NCI-H2029 (cell line): ENCODE results near the gene NFAM1.
A peak's percentile ranks its signal among the peaks of the same experiment; 100 is the strongest.

ENCODE experiments used
- DNase-seq: peaks from one replicate; lab custom pipeline; 2025; lab: John Stamatoyannopoulos, UW

NFAM1 gene

GRCh38 chr22:42432020-42432596 is at the start of gene NFAM1:
NFAM1 (minus strand) TSS chr22:42432403; CDS start chr22:42432357, 46 bp downstream.
- DNase-seq = no peak

- no peak for DNase-seq
Measured at GRCh38 chr22:42475122-42475521, 42.9 kb upstream of the NFAM1 start.

- peak; percentile 60 for DNase-seq
Measured at GRCh38 chr22:42473484-42474193, 41.4 kb upstream of the NFAM1 start.

GRCh38 chr22:42472671-42473070 is 40.5 kb upstream of the NFAM1 start:
- DNase-seq = no peak

GRCh38 chr22:42471441-42471840 is 39.2 kb upstream of the NFAM1 start:
- no peak for DNase-seq

GRCh38 chr22:42470366-42471082 is 38.3 kb upstream of the NFAM1 start:
- DNase-seq = no peak

- no peak for DNase-seq
Measured at GRCh38 chr22:42468841-42469240, 36.6 kb upstream of the NFAM1 start.

GRCh38 chr22:42462016-42462415 is 29.8 kb upstream of the NFAM1 start:
- no peak for DNase-seq

GRCh38 chr22:42461511-42461910 is 29.3 kb upstream of the NFAM1 start:
- peak; percentile 52 for DNase-seq

- DNase-seq = no peak
Measured at GRCh38 chr22:42459287-42460063, 27.3 kb upstream of the NFAM1 start.

- DNase-seq = no peak
Measured at GRCh38 chr22:42452916-42453315, 20.7 kb upstream of the NFAM1 start.

GRCh38 chr22:42452456-42452855 is 20.3 kb upstream of the NFAM1 start:
- no peak for DNase-seq

GRCh38 chr22:42451499-42452145 is 19.4 kb upstream of the NFAM1 start:
- no peak for DNase-seq

- DNase-seq = no peak
Measured at GRCh38 chr22:42450862-42451261, 18.7 kb upstream of the NFAM1 start.

GRCh38 chr22:42446151-42446550 is 13.9 kb upstream of the NFAM1 start:
- DNase-seq = no peak

GRCh38 chr22:42444077-42444904 is 12.1 kb upstream of the NFAM1 start:
- peak; percentile 41 for DNase-seq

- no peak for DNase-seq
Measured at GRCh38 chr22:42443240-42444076, 11.3 kb upstream of the NFAM1 start.

GRCh38 chr22:42442748-42443147 is 10.5 kb upstream of the NFAM1 start:
- DNase-seq = no peak

- DNase-seq = no peak
Measured at GRCh38 chr22:42440728-42441127, 8.5 kb upstream of the NFAM1 start.
